Measurements from ENCODE around the gene PDZD8. TPM values are rescaled to one million over a fixed set of nuclear protein-coding genes. Genes with fewer than 3 reads are reported as not detected.

Gene PDZD8
- total and polyA plus RNA-seq, 8 donors: 3.5 to 60.5 (median 15.4) TPM

GRCh38 chr10:117241541-117242462 lies 133.4 kb downstream of the PDZD8 start:
- WGBS, 5 donors: 6 to 14% (median 8%) methylated on average over 23 to 56 of the region's 56 CpGs
- peak overlapping the region; percentile 31 to 44 (median 38) for H3K4me3 ChIP-seq
- peak in 1 of 2 donors; percentile 48 for DNase-seq
- H3K36me3 ChIP-seq: no peaks in the 10 kb centered on the region
- H3K4me1 ChIP-seq: peaks cover 10 to 16% (median 15%) of the 10 kb centered on the region in 4 donors
- H3K27ac ChIP-seq: peak overlapping the region in 4 of 5 donors; percentile 15 to 67 (median 36)
- no peaks in the 10 kb centered on the region for H3K9me3 ChIP-seq
- TF ChIP-seq CTCF (IDR thresholded peaks at IDR 0.05): no peak
- no peak for TF ChIP-seq EP300 (IDR thresholded peaks at IDR 0.05)
- no peak for TF ChIP-seq POLR2A (IDR thresholded peaks at IDR 0.05)
- TF ChIP-seq POLR2AphosphoS5 (IDR thresholded peaks at IDR 0.05): no peak
- peaks cover 17 to 79% (median 32%) of the 10 kb centered on the region in 3 donors for H3K27me3 ChIP-seq
- intact Hi-C loops (cut with DNase I; ENCODE audit: low total_unique reads): no loop called here

- DNase-seq: peak in 1 of 2 donors; percentile 35
- no peaks in the 10 kb centered on the region for H3K36me3 ChIP-seq
- H3K27me3 ChIP-seq: peaks cover 17 to 79% (median 35%) of the 10 kb centered on the region in 3 donors
- H3K4me3 ChIP-seq: peak within 1 kb of the TSS; percentile 31 to 44 (median 38)
- 1 to 6% (median 3%) methylated on average over 38 to 93 of the region's 93 CpGs for WGBS, 5 donors
- H3K4me1 ChIP-seq: peaks cover 10 to 16% (median 15%) of the 10 kb centered on the region in 4 donors
- TF ChIP-seq POLR2A (IDR thresholded peaks at IDR 0.05): no peak
- TF ChIP-seq EP300 (IDR thresholded peaks at IDR 0.05): no peak
- TF ChIP-seq CTCF (IDR thresholded peaks at IDR 0.05): no peak
- no peak for TF ChIP-seq POLR2AphosphoS5 (IDR thresholded peaks at IDR 0.05)
- intact Hi-C loops (cut with DNase I; ENCODE audit: low total_unique reads): no loop called here
- no peaks in the 10 kb centered on the region for H3K9me3 ChIP-seq
- peak within 1 kb of the TSS in 4 of 5 donors; percentile 15 to 67 (median 36) for H3K27ac ChIP-seq
Observed at GRCh38 chr10:117240621-117241529, 134.4 kb downstream of the PDZD8 start, which contains the start of gene SLC18A2. Gene SLC18A2, plus strand, starts transcription at chr10:117241114. Its CDS starts 580 bp downstream, at chr10:117241694.

GRCh38 chr10:117239721-117240620 lies 135.3 kb downstream of the PDZD8 start:
- DNase-seq: no peak
- Histone ChIP-seq H3K27ac (peak overlapping the region in 1 of 5 donors; percentile 1), H3K27me3 (peaks cover 17 to 78% (median 36%) of the 10 kb centered on the region in 3 donors)

More at GRCh38 chr10:117239721-117240620, 135.3 kb downstream of the PDZD8 start:
- peaks cover 10 to 16% (median 15%) of the 10 kb centered on the region in 4 donors for H3K4me1 ChIP-seq
- H3K4me3 ChIP-seq: peak overlapping the region in 1 of 4 donors; percentile 35
- no peaks in the 10 kb centered on the region for H3K9me3 ChIP-seq
- TF ChIP-seq CTCF (IDR thresholded peaks at IDR 0.05) (no peak), POLR2AphosphoS5 (IDR thresholded peaks at IDR 0.05) (no peak), POLR2A (IDR thresholded peaks at IDR 0.05) (no peak), EP300 (IDR thresholded peaks at IDR 0.05) (no peak)
- WGBS, 5 donors: 36 to 53% (median 41%) methylated on average over 9 to 15 of the region's 15 CpGs
- no peaks in the 10 kb centered on the region for H3K36me3 ChIP-seq
- intact Hi-C loops (cut with DNase I; ENCODE audit: low total_unique reads): no loop called here
